Ascending aorta (tissue), 2 donors: ENCODE results near the gene RPL5. TPM values are rescaled to one million over a fixed set of nuclear protein-coding genes. Genes with fewer than 3 reads are reported as not detected.

Experiments used
- DNase-seq, 2 donors: peaks; one replicate each; pipeline ENCODE4 v3.0.0-alpha.2; 2019; ENCODE audit warnings: low spot score in 2 of 2
- H3K27ac ChIP-seq, 2 donors: fragments of 200-600 bp; sonication (generic); one replicate each; pipeline ENCODE4 v1.5.1; 2016 to 2017; ENCODE audit warnings: mild to moderate bottlenecking in 1 of 2
- H3K27me3 ChIP-seq: fragments of 200-600 bp; sonication (generic); one replicate; pipeline ENCODE4 v1.5.1; 2017
- H3K36me3 ChIP-seq, 2 donors: fragments of 200-600 bp; sonication (generic); one replicate each; pipeline ENCODE4 v1.5.1; 2016
- H3K4me1 ChIP-seq, 2 donors: fragments of 200-600 bp; sonication (generic); one replicate each; pipeline ENCODE4 v1.5.1; 2016 to 2017; ENCODE audit warnings: mild to moderate bottlenecking in 1 of 2
- H3K4me3 ChIP-seq, 2 donors: fragments of 200-600 bp; sonication (generic); one replicate each; pipeline ENCODE4 v1.5.1; 2016 to 2017; ENCODE audit warnings: mild to moderate bottlenecking in 1 of 2
- H3K9me3 ChIP-seq, 2 donors: fragments of 200-600 bp; sonication (generic); one replicate each; pipeline ENCODE4 v1.5.1; 2016
- CTCF ChIP-seq, 3 experiments: fragments of 200-600 bp in 2 of 3; fragments of 450-650 bp in 1 of 3; sonication (generic) in 2 of 3; IDR thresholded peaks; one replicate each; pipeline ENCODE4 v1.5.1; 2016 to 2019; ENCODE audit warnings: antibody characterized with exemption in 3 of 3, mild to moderate bottlenecking in 1 of 3, moderate library complexity in 1 of 3
- intact Hi-C: fragments of 100-400 bp; cut with DNase I; formaldehyde crosslinking; loops from one replicate; pipeline ENCODE4 v1.15.1; 2023
- total RNA-seq: library from RNA; depleted of rRNA; stranded (reverse); fragments of >200 nt; gene quantifications from one replicate; pipeline ENCODE4 v1.1.0, GENCODE V29; 2016

The RPL5 gene
- total RNA-seq, 1 donor from 2014 or later = 617 TPM

- intact Hi-C loops = no loop called here
- Histone ChIP-seq H3K9me3 (no peaks in the 10 kb centered on the region), H3K36me3 (peaks cover 4 to 8% of the 10 kb centered on the region in 2 donors), H3K27ac (no peak overlapping the region), H3K27me3 (no peaks in the 10 kb centered on the region), H3K4me1 (no peaks in the 10 kb centered on the region), H3K4me3 (no peak overlapping the region)
- no peak for TF ChIP-seq CTCF (IDR thresholded peaks at IDR 0.05)
- no peak for DNase-seq
These were observed 19.9 kb downstream of the RPL5 start for GRCh38 chr1:92851729-92852128.

GRCh38 chr1:92853299-92853698 is 21.5 kb downstream of the RPL5 start:
- H3K4me1 ChIP-seq = no peaks in the 10 kb centered on the region
- H3K36me3 ChIP-seq = peaks cover 4 to 8% of the 10 kb centered on the region in 2 donors
- H3K4me3 ChIP-seq = no peak overlapping the region
- H3K9me3 ChIP-seq = no peaks in the 10 kb centered on the region
- no peaks in the 10 kb centered on the region for H3K27me3 ChIP-seq
- no peak for TF ChIP-seq CTCF (IDR thresholded peaks at IDR 0.05)
- DNase-seq = no peak
- intact Hi-C loops = no loop called here
- no peak overlapping the region for H3K27ac ChIP-seq

GRCh38 chr1:92854101-92854785 is 22.4 kb downstream of the RPL5 start:
- Histone ChIP-seq H3K27ac (no peak overlapping the region), H3K36me3 (peaks cover 4 to 6% of the 10 kb centered on the region in 2 donors), H3K4me1 (no peaks in the 10 kb centered on the region), H3K4me3 (no peak overlapping the region), H3K9me3 (no peaks in the 10 kb centered on the region), H3K27me3 (no peaks in the 10 kb centered on the region)
- intact Hi-C loops = no loop called here
- DNase-seq = no peak
- TF ChIP-seq CTCF (IDR thresholded peaks at IDR 0.05) = no peak

- DNase-seq = no peak
- H3K4me1 ChIP-seq = no peaks in the 10 kb centered on the region
- no peak overlapping the region for H3K27ac ChIP-seq
- H3K4me3 ChIP-seq = no peak overlapping the region
- H3K36me3 ChIP-seq = peaks cover 0 to 4% of the 10 kb centered on the region in 2 donors
- H3K9me3 ChIP-seq = no peaks in the 10 kb centered on the region
- intact Hi-C loops = no loop called here
- no peak for TF ChIP-seq CTCF (IDR thresholded peaks at IDR 0.05)
- no peaks in the 10 kb centered on the region for H3K27me3 ChIP-seq
These were observed 23.4 kb downstream of the RPL5 start for GRCh38 chr1:92855236-92855635.

GRCh38 chr1:92857817-92858216 is 26.0 kb downstream of the RPL5 start:
- no peak for DNase-seq
- Histone ChIP-seq H3K4me1 (no peaks in the 10 kb centered on the region), H3K9me3 (no peaks in the 10 kb centered on the region), H3K27ac (no peak overlapping the region), H3K27me3 (no peaks in the 10 kb centered on the region), H3K4me3 (no peak overlapping the region), H3K36me3 (no peaks in the 10 kb centered on the region)
- intact Hi-C loops = loop anchor here (1.0 kb wide), 1 partner anchor 132 kb away; no protein-coding TSS in a partner anchor
- no peak for TF ChIP-seq CTCF (IDR thresholded peaks at IDR 0.05)
